Coronary artery (tissue), 2 donors: ENCODE measurements around the gene SPCS2.
"Not testable (repeated sequence)": the region's sequence is repeated elsewhere in the genome, so short reads cannot be mapped to it uniquely, and the experiment has no call there.

Experiments
- DNase-seq: peaks from one replicate; pipeline ENCODE4 v3.0.0-alpha.2; 2017; ENCODE audit warnings: low spot score
- H3K27ac ChIP-seq, 2 donors: fragments of 200-600 bp; sonication (generic); one replicate each; pipeline ENCODE4 v1.5.1; 2016 to 2019
- H3K4me3 ChIP-seq: fragments of 200-600 bp; sonication (generic); 2 replicates; pipeline ENCODE4 v1.5.1; 2016; ENCODE audit warnings: mild to moderate bottlenecking, moderate library complexity
- CTCF ChIP-seq: fragments of 200-600 bp; sonication (generic); IDR thresholded peaks from one replicate; pipeline ENCODE4 v1.5.1; 2019; ENCODE audit warnings: antibody characterized with exemption

SPCS2 gene

GRCh38 chr11:74980634-74981033 lies 31.6 kb downstream of the SPCS2 start:
- no peak overlapping the region for H3K27ac ChIP-seq
- DNase-seq: no peak
- H3K4me3 ChIP-seq: no peak overlapping the region
- no peak for TF ChIP-seq CTCF

- Histone ChIP-seq H3K4me3 (no peak overlapping the region), H3K27ac (no peak overlapping the region)
- TF ChIP-seq CTCF: no peak
- no peak for DNase-seq
Measured at GRCh38 chr11:74981888-74982287, 32.8 kb downstream of the SPCS2 start.

DNA sequence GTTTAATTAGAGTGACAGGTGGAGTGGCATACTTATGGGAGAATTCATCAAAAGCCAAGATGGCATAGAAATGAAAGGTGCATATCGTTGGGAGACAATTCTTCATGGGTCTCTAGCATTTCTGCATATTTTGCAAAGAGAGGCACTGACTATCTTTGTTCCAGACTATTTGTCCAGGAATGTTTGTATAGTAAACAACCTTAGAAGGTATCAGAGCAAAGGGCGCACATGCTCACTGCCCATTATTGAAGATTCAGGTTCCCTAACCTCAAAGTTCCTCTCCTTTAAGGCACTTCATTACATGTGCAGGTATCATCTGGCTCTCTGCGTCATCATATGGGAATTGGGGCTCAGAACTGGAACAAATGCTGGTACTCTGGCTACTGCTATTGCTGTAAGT lies 35.0 kb downstream of the SPCS2 start:
- TF ChIP-seq CTCF: no peak
- no peak overlapping the region for H3K4me3 ChIP-seq
- DNase-seq: no peak
- no peak overlapping the region for H3K27ac ChIP-seq

DNA sequence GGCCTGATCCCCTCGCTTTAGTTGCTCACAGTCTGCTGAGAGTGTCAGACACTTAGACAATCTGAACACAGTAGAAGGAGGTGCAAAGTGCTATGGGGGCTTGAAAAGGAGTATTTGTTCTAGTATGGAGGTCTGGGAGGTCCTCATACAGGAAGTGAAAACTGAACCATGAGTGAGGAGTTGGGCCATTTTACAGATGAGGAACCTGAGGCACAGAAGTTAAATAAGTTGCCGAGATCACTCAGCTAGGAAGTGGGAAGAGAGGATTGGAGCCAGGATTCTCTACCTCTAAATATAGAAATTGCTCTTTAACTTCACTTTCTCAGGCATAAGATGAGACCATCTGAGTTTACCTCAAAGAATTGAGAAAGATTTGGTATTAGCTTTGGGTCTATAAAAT lies 35.7 kb downstream of the SPCS2 start:
- no peak for DNase-seq
- Histone ChIP-seq H3K4me3 (no peak overlapping the region), H3K27ac (no peak overlapping the region)
- no peak for TF ChIP-seq CTCF

- peak within 1 kb of the TSS; percentile 65 to 84 for H3K27ac ChIP-seq
- TF ChIP-seq CTCF: no peak
- peak; percentile 83 for DNase-seq
- H3K4me3 ChIP-seq: peak within 1 kb of the TSS; percentile 92
Measured at GRCh38 chr11:74988541-74989259, 39.6 kb downstream of the SPCS2 start, which contains the start of gene NEU3. TSS of gene NEU3 (plus strand) at chr11:74988933. CDS start at chr11:74989061, 128 bp downstream.

GRCh38 chr11:74989260-74989638 lies 40.2 kb downstream of the SPCS2 start:
- Histone ChIP-seq H3K27ac (peak overlapping the region; percentile 65 to 84), H3K4me3 (peak overlapping the region; percentile 92)
- TF ChIP-seq CTCF: no peak
- DNase-seq: no peak

DNA sequence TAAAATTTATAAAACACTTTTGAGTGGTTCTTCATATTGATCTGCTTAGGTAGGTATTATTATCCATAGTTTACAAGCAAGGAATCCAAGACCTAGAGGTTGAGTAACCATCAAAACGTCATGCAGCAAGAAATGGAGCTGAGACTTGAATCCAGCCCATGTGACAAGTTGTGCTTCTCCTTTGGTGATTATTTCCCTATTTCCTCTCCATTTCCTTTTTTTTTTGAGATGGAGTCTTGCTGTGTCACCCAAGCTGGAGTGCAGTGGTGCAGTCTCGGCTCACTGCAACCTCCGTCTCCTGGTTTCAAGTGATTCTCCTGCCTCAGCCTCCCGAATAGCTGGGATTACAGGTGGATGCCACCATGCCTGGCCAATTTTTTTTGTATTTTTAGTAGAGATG lies 41.1 kb downstream of the SPCS2 start:
- DNase-seq, H3K4me3 ChIP-seq, H3K27ac ChIP-seq: not testable (repeated sequence)
